Measurements from ENCODE around the gene CRIP1. TPM values are rescaled to one million over a fixed set of nuclear protein-coding genes. Genes with fewer than 3 reads are reported as not detected.

CRIP1 gene
- polyA plus RNA-seq, 1 experiment: 0.74 TPM

DNA sequence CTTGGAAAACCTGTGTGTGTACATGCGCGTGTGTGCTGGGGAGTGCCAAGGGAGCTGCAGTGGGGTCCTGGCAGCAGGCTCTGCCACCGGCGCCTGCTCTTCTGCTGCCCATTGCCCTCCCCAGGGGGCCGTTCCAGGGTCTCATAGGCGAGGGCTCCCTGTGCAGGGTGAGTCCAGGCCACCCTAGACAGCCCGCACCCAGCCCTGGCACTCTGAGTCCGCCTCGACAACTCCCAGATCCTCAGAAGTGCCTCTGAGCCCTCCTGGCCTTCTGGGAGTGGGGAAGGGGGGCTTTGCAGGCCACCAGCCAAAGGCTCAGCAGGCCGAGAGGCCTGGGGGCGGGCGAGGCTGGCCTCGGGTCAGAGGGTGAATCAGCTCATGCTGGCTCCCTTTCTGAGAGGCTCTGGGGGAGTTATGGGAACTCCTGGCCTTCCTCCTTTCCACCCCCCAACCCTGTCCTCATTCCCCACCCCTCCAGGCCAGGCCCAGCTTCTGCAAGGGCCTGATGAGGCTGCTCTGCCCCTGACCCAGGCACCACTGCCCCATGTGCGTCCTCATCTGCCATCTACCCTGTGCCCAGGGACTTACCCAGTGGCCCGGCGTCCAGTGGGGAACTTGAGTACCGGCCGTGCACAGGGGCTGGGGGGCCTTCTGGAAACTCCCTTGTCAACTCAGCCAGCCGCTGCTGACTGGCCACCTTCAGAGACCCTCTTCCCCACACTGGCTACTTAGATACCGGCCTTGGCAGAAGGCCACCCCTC lies 2.3 kb downstream of the CRIP1 start:
- no peaks in the 10 kb centered on the region; the same call in 1 of the 2 replicates for H3K9me3 ChIP-seq (ENCODE audit: control insufficient read depth, insufficient read depth, low read length)
- no peak for DNase-seq (ENCODE audit: low read depth, low spot score)
- CTCF ChIA-PET: interaction anchor here (0.8 to 3.5 kb wide), 9 partner anchors 8 to 286 kb away, joined by 3 to 52 read pairs (median 5); no protein-coding TSS in a partner anchor
- peaks cover 27% of the 10 kb centered on the region for H3K27me3 ChIP-seq (ENCODE audit: control insufficient read depth, insufficient read depth, low read length)
- no peak overlapping the region for H3K4me3 ChIP-seq (ENCODE audit: low read depth, low read length)
- no peak overlapping the region for H3K27ac ChIP-seq (ENCODE audit: low read depth, low read length)
- POLR2A ChIA-PET: interaction anchor here (0.7 to 1.7 kb wide), 4 partner anchors 8 to 188 kb away, joined by 3 to 15 read pairs (median 4); partner anchors contain the start of gene BRF1
- TF ChIP-seq, protein P1, sequence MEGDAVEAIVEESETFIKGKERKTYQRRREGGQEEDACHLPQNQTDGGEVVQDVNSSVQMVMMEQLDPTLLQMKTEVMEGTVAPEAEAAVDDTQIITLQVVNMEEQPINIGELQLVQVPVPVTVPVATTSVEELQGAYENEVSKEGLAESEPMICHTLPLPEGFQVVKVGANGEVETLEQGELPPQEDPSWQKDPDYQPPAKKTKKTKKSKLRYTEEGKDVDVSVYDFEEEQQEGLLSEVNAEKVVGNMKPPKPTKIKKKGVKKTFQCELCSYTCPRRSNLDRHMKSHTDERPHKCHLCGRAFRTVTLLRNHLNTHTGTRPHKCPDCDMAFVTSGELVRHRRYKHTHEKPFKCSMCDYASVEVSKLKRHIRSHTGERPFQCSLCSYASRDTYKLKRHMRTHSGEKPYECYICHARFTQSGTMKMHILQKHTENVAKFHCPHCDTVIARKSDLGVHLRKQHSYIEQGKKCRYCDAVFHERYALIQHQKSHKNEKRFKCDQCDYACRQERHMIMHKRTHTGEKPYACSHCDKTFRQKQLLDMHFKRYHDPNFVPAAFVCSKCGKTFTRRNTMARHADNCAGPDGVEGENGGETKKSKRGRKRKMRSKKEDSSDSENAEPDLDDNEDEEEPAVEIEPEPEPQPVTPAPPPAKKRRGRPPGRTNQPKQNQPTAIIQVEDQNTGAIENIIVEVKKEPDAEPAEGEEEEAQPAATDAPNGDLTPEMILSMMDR (IDR thresholded peaks at IDR 0.05; ENCODE audit: low read depth, low read length): no peak

DNA sequence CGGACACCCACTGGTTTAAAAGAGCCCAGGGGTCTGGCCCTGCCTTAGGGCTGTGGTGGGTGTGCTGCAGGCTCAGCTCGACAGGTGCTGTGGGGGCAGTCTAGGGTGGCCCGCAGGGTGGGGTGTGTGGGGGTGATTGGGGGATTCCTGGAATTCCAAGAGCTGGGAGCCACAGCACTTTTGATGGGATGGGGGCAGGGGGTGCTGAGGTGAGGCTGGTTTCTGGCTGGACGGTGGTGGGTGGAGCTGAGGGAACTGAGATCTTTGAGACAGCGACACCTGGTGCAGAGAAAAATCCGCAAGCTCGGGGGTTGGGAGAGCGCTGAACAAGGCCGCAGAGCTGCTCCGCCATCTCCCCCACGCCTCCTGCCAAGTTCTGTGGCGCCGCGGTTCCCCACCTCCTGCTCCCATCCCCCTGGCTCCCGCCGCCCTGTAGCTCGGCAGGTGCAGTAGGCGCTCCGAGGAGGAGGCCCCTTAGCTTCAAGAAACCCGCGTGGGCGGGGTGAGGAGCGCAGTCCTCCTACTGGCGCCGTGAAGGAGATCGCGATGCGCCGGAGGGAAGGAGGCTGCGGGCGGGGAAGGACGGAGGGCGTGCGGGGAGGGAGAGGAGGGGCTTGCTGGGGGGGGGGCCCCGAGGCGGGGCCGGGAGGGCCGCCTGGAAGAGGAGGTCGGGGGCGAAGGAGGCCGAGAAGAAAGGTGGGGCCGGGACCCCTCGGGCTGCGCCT lies 3.0 kb downstream of the CRIP1 start:
- CTCF ChIA-PET: interaction anchor here (0.6 to 3.5 kb wide), 14 partner anchors 9 to 287 kb away, joined by 3 to 52 read pairs (median 4); no protein-coding TSS in a partner anchor
- peaks cover 27% of the 10 kb centered on the region for H3K27me3 ChIP-seq (ENCODE audit: control insufficient read depth, insufficient read depth, low read length)
- no peak overlapping the region for H3K27ac ChIP-seq (ENCODE audit: low read depth, low read length)
- POLR2A ChIA-PET: interaction anchor here (0.6 to 1.7 kb wide), 5 partner anchors 8 to 735 kb away, joined by 3 to 15 read pairs (median 3); partner anchors contain the start of gene BRF1
- TF ChIP-seq, protein P1 (IDR thresholded peaks at IDR 0.05; ENCODE audit: low read depth, low read length): peak; percentile 67
- no peaks in the 10 kb centered on the region; the same call in 1 of the 2 replicates for H3K9me3 ChIP-seq (ENCODE audit: control insufficient read depth, insufficient read depth, low read length)
- H3K4me3 ChIP-seq (ENCODE audit: low read depth, low read length): peak overlapping the region; percentile 71
- DNase-seq (ENCODE audit: low read depth, low spot score): peak; percentile 24

DNA sequence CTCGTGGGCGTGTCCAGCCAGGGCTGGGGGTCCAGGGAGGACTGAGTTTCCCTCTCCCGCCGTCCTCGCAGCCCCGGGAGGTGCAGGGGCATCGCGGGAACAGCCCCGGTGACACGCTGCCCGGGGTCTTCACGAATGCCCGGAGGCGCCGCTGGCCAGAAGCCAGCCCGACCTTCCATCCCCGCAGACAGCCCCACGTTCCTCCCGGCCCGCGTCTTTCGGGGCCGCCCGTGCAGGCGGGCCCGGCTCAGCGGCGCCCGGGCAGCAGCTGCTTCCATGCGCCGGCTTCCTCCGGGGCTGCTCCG lies 3.5 kb downstream of the CRIP1 start:
- Histone ChIP-seq H3K4me3 (ENCODE audit: low read depth, low read length) (peak overlapping the region; percentile 71), H3K9me3 (ENCODE audit: control insufficient read depth, insufficient read depth, low read length) (no peaks in the 10 kb centered on the region; the same call in 1 of the 2 replicates), H3K27ac (ENCODE audit: low read depth, low read length) (no peak overlapping the region), H3K27me3 (ENCODE audit: control insufficient read depth, insufficient read depth, low read length) (peaks cover 26% of the 10 kb centered on the region)
- CTCF ChIA-PET: interaction anchor here (0.6 to 3.5 kb wide), 13 partner anchors 9 to 119 kb away, joined by 3 to 52 read pairs (median 3); no protein-coding TSS in a partner anchor
- no peak for DNase-seq (ENCODE audit: low read depth, low spot score)
- POLR2A ChIA-PET: interaction anchor here (0.6 to 1.7 kb wide), 4 partner anchors 9 to 735 kb away, joined by 3 to 15 read pairs (median 4); no protein-coding TSS in a partner anchor
- TF ChIP-seq, protein P1 (IDR thresholded peaks at IDR 0.05; ENCODE audit: low read depth, low read length): no peak

DNA sequence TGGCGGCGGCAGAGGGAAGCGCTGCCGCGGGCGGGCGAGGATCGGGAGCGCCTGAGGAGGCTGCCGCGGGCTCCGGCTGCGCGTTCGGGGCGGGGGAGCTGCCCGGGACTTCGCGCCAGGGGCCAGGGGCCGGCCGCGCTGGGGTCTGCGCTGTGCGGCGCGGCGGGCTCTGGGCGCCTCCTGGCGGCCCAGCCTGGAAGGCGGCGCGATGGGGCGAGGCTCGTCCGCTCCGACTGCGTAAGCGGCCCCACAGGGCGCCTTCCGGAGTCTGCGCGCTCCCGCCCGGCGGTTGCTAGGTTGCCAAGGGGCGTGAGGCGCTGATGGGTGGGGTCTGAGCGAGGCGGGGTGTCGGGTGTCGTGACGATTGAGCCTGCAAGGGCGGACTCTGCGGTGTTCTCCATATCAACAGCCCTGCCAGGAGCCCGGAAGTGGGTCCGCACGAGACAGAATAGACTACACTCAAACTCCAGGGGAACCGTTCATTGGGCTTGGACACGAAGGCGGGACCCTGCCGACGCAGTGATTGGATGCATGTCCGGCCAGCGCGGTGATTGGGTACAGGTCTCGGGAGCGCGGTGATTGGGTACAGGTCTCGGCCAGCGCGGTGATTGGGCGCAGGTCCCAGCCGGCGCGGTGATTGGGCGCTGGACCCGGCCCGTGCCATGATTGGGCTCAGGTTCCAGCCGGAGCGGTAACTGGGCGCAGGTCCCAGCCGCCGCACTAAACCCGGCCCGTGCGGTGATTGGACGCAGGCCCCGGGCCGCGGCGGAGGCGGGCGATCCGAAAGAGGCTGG lies 4.1 kb downstream of the CRIP1 start, which contains the start of gene TEDC1:
TEDC1 (plus strand) TSS at position 675 of the 794 bp plus-strand sequence. CDS start 130 bp downstream, outside the sequence.
- Histone ChIP-seq H3K27me3 (ENCODE audit: control insufficient read depth, insufficient read depth, low read length) (peaks cover 22% of the 10 kb centered on the region), H3K4me3 (ENCODE audit: low read depth, low read length) (peak within 1 kb of the TSS; percentile 71), H3K27ac (ENCODE audit: low read depth, low read length) (no peak within 1 kb of the TSS), H3K9me3 (ENCODE audit: control insufficient read depth, insufficient read depth, low read length) (no peaks in the 10 kb centered on the region; the same call in 1 of the 2 replicates)
- ChIA-PET POLR2A (interaction anchor here (0.6 to 1.7 kb wide), 3 partner anchors 9 to 736 kb away, joined by 3 to 15 read pairs (median 5); no protein-coding TSS in a partner anchor), CTCF (interaction anchor here (0.8 to 3.5 kb wide), 9 partner anchors 10 to 120 kb away, joined by 3 to 52 read pairs (median 4); no protein-coding TSS in a partner anchor)
- DNase-seq (ENCODE audit: low read depth, low spot score): peak; percentile 100
- TF ChIP-seq, protein P1 (IDR thresholded peaks at IDR 0.05; ENCODE audit: low read depth, low read length): peak; percentile 57
